GM12801 (cell line): ENCODE results near the gene UTP3.

Source experiments
- CTCF ChIP-seq: IDR thresholded peaks from one replicate; pipeline ENCODE4 v1.5.1; 2011; ENCODE audit warnings: control low read depth; ENCODE audit not compliant: insufficient read length; ENCODE audit errors: extremely low read depth

UTP3 gene

GRCh38 chr4:70718811-70719604 is 30.7 kb downstream of the UTP3 start:
- no peak for TF ChIP-seq CTCF

GRCh38 chr4:70721747-70722146 is 33.4 kb downstream of the UTP3 start, which contains the start of gene RUFY3:
Gene RUFY3, plus strand, starts transcription at chr4:70721964. Its CDS starts 610 bp downstream, at chr4:70722574.
- no peak for TF ChIP-seq CTCF

GRCh38 chr4:70722199-70722791 is 34.0 kb downstream of the UTP3 start:
- TF ChIP-seq CTCF: no peak

- TF ChIP-seq CTCF: no peak
Measured at GRCh38 chr4:70724463-70724862, 36.1 kb downstream of the UTP3 start.

DNA sequence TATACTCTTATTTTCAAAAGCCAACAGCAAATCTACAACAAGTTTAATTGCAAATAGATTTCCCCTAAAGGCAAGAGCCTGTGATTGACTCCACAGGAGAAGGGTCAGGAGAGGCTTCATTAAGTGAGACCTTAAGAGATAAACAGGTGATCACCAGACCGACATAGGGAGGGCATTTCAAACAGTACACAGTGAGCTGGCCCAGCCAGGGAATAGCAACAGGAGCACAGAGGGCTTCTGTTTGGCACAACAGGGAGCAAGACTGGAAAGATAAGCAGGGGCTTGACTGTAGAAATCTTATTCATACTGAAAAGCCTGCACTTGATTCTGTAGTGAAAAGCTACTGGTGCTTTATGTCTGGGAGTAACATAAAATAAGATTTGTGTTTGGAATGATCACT is 37.3 kb downstream of the UTP3 start:
- no peak for TF ChIP-seq CTCF

GRCh38 chr4:70728091-70728490 is 39.8 kb downstream of the UTP3 start:
- TF ChIP-seq CTCF: no peak

DNA sequence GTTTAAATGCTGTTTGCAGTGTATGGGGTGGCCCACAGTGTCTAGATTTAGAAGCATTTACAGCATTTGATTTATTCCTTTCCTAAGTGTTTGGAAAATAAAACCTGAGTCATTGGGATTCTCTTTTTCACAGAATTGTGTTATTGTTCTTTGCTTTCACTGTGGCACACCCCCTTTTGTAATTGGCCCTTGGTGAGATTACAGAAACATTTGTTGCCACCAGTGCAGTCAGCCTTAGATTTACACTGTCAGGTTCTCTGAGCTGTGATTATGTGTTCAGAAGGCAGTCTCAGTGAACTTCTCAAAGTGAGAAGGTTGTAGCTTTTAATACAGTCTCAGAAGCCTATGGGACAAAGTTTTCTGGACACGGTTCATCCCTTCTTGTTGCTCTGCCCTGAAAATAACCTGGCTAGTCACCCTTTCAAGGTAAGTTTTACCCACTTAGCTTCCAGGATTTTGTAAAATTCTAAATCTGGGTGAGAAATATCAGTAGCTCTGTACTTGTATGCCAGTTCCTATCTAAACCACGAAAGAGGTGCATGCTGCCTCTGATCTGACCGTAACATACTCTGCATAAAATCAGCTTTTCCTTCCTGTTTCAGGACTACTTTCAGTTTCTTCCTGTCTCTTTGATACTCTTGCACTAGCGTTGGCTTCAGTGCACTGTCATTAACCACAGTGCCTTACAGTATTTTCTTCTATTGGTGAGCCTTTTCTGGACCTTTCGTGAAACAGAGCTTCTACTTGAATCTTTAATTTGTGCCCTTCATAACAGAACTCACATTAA is 46.0 kb downstream of the UTP3 start:
- no peak for TF ChIP-seq CTCF
